ENCODE data around the gene ZNF684.
"Not testable (repeated sequence)": the region's sequence is repeated elsewhere in the genome, so short reads cannot be mapped to it uniquely, and the experiment has no call there.

Gene ZNF684

DNA sequence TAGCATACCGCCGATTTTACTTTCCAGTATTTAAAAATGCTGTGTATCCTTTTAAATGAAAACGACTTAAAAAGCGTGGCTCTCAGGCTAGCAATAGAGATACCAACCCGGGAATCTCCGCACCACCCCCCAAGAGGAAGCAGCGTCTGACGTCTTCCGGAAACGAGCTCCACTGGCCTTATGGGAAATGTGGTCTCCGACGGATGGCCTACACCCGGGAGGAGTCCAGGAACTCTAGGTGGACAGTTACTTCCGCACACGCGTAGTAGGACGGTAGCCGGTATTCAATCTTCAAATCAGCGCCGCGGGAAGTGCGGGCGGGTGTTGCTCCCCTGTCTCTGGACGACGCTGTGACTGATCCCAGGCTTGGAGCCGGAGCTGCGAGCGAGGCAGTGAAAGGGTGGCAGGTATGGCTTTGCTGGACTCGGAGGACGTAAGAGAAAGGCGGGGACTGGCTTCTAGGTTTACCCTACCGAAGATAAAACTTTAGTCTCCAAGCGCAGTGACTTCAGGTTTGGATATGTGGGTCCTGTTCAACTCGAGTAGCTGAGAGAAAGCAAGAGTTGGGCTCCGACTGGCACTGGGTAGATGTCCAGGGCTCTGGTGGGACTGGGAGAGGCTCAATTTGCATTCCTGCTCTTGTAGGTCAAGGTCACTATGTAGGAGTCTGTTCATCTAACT lies at the start of gene ZNF684:
Gene ZNF684, plus strand, starts transcription at position 257 of the 681 bp plus-strand sequence. CDS start 1,530 bp downstream, outside the sequence.
- peak; percentile 89 for DNase-seq (ENCODE audit: low read depth)
- no peak for TF ChIP-seq CTCF (conservative IDR thresholded peaks at IDR 0.05; ENCODE audit: low read length)
- H3K4me3 ChIP-seq (ENCODE audit: low read length), result peak within 1 kb of the TSS; percentile 93

DNA sequence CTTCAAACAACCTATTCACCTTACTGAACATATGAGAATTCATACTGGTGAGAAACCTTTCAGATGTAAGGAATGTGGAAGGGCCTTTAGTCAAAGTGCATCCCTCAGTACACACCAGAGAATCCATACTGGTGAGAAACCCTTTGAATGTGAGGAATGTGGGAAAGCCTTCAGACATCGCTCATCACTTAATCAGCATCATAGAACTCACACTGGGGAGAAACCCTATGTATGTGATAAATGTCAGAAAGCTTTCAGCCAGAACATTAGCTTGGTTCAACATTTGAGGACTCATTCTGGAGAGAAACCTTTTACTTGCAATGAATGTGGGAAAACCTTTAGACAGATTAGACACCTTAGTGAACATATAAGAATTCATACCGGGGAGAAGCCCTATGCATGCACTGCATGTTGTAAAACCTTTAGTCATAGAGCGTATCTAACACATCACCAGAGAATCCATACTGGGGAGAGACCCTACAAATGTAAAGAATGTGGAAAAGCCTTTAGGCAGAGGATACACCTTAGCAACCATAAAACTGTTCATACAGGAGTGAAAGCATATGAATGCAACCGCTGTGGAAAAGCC lies 36.0 kb upstream of the ZNF684 start:
- H3K4me3 ChIP-seq (ENCODE audit: low read length), result no peak overlapping the region
- TF ChIP-seq CTCF (conservative IDR thresholded peaks at IDR 0.05; ENCODE audit: low read length), result no peak
- DNase-seq (ENCODE audit: low read depth), result no peak

GRCh38 chr1:40502651-40503050 lies 28.8 kb upstream of the ZNF684 start:
- not testable (repeated sequence) for H3K4me3 ChIP-seq (ENCODE audit: low read length); DNase-seq (ENCODE audit: low read depth)

DNA sequence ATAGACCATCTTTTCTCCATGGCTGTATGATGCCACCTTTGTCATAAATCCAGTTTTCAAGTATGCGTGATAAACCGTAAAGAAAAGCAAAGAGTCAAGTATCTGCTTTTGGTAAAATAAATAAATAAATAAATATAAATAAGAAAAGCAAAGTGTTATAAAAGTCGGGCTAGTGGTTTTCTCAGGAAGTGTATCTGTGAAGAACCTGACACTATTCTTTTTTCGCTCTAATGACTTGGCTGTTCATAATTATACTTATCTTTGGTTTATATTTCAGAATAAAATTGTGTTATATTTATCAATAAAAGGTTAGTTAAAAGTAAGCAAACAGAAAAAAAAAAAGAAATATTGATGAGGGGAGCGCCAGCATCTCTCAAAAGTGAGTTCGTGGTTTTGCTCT lies 23.5 kb upstream of the ZNF684 start:
- H3K4me3 ChIP-seq (ENCODE audit: low read length), result peak overlapping the region; percentile 82
- no peak for DNase-seq (ENCODE audit: low read depth)
- TF ChIP-seq CTCF (conservative IDR thresholded peaks at IDR 0.05; ENCODE audit: low read length), result no peak

GRCh38 chr1:40508375-40509341 lies 22.8 kb upstream of the ZNF684 start, which contains the start of gene EXO5:
Gene EXO5, plus strand, starts transcription at chr1:40508767. Its CDS starts 5,778 bp downstream, at chr1:40514545.
- DNase-seq (ENCODE audit: low read depth), result peak; percentile 75
- peak within 1 kb of the TSS; percentile 82 for H3K4me3 ChIP-seq (ENCODE audit: low read length)
- TF ChIP-seq CTCF (conservative IDR thresholded peaks at IDR 0.05; ENCODE audit: low read length), result no peak

GRCh38 chr1:40519517-40519916 lies 11.9 kb upstream of the ZNF684 start:
- peak; percentile 16 for DNase-seq (ENCODE audit: low read depth)
- no peak for TF ChIP-seq CTCF (conservative IDR thresholded peaks at IDR 0.05; ENCODE audit: low read length)
- no peak overlapping the region for H3K4me3 ChIP-seq (ENCODE audit: low read length)

DNA sequence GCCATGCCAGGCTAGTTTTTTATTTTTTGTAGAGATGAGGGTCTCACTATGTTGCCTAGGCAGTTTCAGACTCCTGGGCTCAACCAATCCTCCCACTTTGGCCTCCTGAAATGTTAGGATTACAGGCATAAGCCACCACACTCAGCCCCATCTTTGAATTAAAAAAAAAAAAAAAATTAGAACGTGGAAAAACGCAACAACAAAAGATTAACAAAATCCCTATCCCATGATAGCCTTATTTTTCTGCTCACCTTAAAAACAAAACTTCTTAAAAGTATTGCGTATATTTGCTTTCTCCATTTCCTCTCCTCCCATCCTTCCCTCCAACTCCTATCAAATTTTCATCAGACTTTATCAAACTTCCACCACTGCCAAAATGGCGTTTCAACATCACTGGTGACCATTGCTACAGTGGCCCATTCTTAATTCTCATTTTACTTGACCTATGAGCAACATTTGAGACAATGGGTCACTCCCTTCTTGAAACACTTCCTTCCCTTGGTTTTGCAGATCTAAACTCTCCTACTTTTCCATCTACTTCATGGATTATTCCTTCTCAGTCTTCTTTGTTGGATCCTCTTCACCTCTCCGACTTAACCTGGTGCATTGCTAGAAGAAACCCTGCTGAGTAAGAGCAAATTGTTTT lies 579 bp upstream of the ZNF684 start:
- peak overlapping the region; percentile 93 for H3K4me3 ChIP-seq (ENCODE audit: low read length)
- peak; percentile 3 for DNase-seq (ENCODE audit: low read depth)
- TF ChIP-seq CTCF (conservative IDR thresholded peaks at IDR 0.05; ENCODE audit: low read length), result no peak
